HG02973 (cell line): ENCODE results near the gene SIVA1.

ENCODE experiments used
- ATAC-seq: cut with Tn5 transposase; IDR thresholded peaks from one replicate; pipeline ENCODE4 v1.9.1; 2021; ENCODE audit warnings: moderate library complexity; ENCODE audit not compliant: unreplicated experiment

The SIVA1 gene

DNA sequence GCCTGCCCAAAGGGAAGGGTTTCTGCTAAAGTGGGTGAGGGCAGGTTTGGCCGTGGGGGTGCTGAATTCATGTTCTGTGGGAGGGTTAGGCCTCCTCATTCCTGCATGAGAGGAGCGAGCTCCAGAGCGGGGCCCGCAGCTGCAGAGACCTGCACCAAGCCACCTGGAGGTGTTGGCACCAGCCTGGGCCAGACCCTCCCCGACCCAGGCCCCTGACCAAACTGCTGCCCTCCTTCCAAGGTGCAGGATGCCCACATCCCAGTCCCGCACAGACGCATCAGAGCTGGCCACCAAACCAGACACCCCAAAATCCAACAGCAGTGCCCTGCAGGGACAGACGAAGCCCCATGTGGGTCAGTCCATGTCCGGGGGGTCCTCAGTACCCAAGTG, 18.4 kb upstream of the SIVA1 start:
- no peak for ATAC-seq

GRCh38 chr14:104734991-104735779, 17.8 kb upstream of the SIVA1 start:
- ATAC-seq, result no peak

DNA sequence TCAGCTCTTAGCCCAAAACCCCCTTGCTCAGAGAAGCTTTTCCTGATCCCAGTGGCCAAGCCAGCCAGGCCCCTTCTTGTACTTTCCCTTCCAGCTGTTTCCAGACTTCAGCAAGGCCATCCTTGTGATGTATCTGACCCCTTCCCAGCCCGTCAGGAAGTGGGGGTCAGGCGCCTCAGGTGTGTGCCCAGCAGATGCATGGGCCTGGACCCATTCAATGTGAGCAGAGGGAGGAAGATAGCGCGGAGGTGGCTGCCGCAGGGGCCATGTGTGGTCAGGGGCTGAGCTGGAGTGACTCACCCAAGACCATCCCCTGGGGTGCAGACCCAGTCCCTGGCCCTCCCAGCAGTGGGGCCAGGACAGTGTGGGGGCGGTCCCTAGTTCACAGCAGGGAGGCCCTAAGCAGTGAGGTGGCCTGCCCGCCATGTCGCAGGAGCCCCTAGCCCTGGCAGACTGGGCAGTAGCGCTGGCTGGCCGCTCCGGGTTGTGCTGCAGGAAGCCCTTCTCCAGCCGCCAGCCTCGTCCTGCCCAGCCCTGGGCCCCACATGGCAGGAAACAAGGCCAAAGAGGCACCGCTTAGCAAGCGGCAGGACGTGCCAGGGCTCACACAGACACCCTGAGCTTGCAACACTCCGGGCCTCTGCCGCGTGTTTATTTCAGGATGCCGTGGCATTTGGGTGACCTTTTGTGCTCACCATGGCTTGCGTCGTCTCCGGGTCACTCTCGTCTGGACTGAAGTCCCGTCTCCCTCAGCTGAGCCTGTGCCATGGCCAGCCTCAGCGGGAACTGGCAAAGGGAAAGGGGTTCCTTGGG, 16.9 kb upstream of the SIVA1 start:
- no peak for ATAC-seq

DNA sequence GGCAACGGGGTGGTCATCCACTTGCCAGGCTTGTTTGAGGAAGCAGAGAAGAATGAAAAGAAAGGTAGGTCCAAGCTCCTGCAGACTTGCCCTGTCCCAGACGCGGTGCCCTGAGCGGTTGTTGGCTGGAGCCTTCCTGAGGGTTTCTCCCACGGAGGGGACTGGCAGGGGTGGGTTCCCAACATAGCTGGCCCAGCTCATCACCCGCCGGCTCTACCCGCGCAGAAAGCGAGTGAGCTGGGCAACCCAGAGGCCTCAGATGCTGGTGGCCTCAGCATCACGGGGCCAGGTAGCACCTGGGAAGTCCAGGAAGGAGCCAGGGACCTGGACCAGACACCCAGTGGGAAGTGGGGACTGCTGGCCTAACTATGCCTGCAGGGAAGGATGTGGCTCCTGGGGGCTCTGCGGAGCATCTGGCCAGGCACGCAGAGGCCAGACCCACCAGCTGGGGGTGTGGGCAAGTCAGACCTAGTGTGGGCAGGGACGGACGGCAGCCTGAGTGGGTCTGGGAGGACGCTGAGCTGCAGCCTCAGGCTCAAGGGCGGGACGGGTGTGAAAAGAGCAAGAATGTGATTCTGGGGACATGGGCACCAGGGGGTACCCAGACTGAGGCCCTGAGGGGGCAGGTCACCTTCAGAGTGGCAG, 14.4 kb upstream of the SIVA1 start:
- ATAC-seq, result no peak

DNA sequence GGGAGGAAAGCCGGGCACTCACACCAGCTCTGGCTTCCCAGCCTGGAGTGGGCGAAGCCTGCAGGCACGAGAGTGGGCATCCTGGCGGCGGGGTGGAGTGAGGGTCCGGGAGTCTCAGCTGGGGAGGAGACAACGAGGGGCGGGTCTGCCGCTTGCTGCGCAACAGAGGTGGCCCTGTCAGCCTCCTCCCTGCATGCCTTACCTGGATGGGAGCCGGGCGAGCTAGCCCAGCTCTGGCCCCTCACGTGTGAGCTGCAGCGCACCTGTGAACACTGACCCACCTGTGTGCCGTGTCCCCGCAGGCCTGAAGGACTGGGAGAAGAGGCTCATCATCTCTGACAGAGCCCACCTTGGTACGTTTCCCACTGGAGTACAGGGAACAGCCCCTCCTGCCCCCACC, 13.9 kb upstream of the SIVA1 start:
- no peak for ATAC-seq

GRCh38 chr14:104739546-104740516, 13.1 kb upstream of the SIVA1 start:
- no peak for ATAC-seq

GRCh38 chr14:104741108-104741802, 11.7 kb upstream of the SIVA1 start:
- no peak for ATAC-seq

DNA sequence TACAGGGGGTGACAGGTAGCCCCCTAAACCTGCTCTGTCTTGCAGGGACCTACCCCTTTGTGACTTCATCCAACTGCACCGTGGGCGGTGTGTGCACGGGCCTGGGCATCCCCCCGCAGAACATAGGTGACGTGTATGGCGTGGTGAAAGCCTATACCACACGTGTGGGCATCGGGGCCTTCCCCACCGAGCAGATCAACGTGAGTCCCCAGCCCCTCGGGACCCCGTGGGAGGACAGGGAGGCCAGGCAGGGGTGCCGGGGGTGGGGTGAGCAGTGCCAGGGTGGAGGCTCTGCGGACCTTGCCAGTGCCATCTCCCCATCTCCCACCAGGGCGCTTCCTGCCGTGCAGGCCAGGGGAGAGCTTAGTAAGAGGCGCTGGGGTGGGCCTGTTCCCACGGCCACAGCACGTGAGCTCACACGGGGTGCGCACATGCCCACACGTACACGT, 11.1 kb upstream of the SIVA1 start:
- no peak for ATAC-seq

DNA sequence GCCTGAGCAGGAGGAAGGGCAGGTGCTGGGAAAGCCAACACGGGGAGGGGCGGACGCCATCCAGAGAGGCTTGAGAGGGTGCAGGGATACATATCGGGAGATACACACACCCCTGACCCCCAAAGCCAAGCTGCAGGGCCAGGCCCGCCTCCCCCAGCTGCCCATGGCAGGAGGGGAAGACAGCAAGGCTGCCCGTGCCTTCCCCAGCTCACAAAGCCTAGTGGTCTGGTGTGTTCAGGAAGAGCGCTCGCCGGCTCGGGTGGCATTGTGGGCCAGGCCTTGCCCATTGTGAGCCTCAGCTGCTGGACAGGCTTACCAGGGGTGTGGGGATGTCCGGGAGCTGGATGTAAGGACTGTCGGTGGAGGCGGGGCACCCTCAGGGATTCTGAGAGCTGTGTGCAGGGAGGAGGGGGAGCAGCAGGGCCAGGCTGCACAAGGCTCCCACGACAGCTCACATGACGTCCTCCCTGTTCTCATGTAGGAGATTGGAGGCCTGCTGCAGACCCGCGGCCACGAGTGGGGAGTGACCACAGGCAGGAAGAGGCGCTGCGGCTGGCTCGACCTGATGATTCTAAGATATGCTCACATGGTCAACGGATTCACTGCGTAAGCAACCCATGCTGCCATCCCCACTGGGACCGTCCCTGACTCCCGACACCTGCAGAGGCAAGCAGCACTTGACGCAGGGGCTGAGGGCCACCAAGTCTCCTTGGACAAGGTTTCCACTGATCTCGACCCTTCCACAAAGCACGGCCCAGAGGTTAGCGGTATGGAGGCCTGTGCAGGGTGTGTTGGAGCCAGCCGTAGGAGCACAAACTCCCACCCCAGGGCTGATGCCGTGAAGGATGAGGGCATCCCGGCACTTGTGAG, 10.1 kb upstream of the SIVA1 start:
- no peak for ATAC-seq

DNA sequence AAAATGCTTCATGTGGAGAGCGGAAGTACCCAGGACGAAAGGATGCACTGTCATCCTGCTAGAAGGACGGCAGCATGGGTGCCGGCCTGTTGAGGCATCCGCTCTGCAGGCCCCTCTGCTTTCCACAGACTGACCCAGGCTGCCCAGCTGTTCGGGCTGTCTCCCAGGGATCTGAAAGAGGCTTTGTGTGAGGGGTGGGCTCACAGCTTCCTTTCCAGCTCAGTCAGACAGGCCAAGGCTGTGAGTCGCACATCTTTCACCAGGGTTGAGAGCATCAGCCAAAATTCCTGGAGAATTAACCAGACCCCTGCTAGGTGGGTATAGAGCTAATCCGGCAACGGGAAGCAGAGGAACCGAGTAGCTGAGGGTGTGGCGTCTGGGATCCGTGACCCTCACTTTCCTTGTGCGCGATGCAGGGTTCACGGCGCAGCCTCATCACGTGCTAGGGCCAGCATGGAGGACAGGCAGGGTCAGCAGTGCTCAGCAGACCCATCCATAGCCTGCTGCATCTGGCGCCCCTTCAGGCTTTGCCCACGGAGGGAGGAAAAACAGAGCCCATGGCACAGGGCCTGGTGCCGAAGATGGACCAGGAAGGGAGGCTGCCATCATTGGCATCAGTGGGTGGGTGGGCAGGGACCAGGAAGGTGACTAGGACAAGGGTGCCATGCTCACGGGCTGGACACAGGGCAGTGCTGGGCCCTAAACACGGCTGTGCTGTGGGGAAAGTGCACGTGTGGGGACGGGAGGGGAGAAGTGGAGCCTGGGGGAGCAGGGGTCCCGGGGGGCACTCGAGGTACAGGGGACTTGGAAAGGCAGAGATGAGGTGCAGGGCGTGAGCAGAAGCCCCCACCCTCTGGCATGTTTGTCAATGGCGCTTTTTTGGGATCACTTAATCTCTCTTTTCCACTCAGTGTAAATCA, 9.2 kb upstream of the SIVA1 start:
- no peak for ATAC-seq

GRCh38 chr14:104744484-104744883, 8.5 kb upstream of the SIVA1 start:
- no peak for ATAC-seq

GRCh38 chr14:104745431-104745830, 7.5 kb upstream of the SIVA1 start:
- ATAC-seq, result no peak

DNA sequence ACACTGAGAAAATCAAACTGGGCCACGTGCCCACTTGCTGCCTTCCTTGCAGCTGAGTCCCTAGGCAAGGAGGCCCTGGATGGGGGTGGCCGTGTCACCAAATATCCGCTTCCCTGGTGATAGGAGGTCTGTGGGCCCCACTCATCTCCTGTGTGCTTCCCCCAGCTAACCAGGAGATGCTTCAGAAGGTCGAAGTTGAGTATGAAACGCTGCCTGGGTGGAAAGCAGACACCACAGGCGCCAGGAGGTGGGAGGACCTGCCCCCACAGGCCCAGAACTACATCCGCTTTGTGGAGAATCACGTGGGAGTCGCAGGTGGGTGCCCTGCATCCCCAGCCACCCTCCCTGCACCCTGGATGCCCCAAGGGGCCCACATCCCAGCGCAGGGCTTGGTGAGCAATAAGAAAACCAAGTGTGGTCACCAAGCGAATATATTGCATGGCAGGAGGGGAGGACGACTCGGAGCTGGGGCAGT, 6.8 kb upstream of the SIVA1 start:
- ATAC-seq, result no peak

DNA sequence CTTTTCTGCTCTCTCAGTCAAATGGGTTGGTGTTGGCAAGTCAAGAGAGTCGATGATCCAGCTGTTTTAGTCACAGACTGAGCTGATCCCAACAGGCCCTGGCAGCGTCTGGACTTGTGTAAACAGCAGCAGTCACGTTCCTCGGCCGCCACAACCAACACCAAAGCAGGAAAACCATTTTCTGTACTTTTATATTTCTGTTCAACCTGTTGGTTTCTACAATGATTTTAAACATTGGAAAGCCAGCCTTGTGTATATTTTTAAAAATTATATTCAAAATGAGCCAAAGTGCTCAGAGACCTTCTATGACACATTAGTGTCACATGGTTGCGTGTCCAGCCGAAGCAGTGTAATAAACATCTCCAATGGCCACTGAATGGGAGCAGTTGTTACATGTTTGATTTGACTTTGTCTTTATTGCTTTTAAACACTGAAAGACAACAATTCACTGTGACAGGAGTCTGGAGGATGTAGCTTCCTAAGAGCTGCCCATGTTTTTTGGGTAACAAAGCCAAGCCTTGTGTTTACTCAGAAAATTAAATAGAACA, 5.9 kb upstream of the SIVA1 start:
- no peak for ATAC-seq

- ATAC-seq, result no peak
Measured at GRCh38 chr14:104747876-104748275, 5.1 kb upstream of the SIVA1 start.

DNA sequence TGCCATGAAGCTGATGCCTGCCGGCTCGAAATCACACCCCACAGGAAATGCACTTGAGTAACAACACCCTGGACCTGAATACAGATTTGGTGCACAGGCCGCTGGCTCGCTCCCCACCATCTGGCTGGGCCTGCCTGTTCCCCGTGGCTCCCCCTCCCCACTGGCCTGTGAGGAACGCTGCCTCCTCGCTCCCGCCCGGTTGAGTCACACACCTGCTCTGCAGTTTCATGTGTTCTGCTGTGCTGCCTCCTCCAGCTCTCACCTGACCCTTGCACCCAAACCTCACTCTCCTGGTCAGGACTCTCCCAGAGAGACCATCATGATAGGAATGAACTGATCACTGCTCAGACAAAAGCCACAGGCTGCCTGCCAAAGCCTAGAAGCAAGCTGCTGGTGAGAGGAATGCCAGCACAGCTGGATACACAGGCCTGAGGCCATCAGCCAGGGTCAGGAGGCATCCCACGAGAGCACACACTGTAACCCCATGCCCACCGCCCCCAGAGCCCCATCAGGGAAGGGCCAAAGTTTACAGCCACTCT, 3.8 kb upstream of the SIVA1 start:
- ATAC-seq, result no peak

DNA sequence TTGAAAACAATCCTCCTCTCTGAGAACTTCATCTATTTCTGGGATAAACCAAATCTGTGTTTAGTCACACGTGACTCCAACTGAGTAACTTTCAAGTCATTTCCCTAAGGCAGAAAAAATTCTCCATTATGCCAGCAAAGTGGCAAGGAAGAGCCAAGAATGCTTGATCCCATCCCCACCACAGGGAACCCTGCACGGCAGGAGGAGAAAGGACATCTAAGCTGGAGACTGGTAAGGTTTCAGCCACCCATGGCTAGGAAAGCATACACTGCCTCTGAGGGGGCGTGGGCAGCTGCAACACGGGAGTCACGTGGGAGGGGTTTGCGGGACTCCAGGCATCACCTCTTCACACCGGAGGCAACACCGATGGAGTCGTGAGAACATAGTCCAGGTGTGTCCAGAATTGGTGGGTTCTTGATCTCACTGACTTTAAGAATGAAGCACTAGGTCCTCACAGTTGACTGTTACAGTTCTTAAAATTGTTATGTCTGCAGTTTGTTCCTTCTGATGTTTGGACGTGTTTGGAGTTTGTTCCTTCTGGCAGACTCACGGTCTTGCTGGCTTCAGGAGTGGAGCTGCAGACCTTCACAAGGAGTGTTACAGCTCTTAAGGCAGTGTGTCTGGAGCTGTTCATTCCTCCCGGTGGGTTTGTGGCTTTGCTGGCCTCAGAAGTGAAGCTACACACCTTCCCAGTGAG, 2.7 kb upstream of the SIVA1 start:
- ATAC-seq, result no peak
